Adrenal gland (tissue), 12 donors: ENCODE measurements around the gene METTL8. TPM values are rescaled to one million over a fixed set of nuclear protein-coding genes. Genes with fewer than 3 reads are reported as not detected.

Source experiments
- DNase-seq, 7 donors: peaks; one replicate each; pipeline ENCODE4 v3.0.0-alpha.2; 2019 to 2020
- H3K27ac ChIP-seq, 5 donors: fragments of 200-600 bp; sonication (generic) in 4 of 5; 1 replicate in 3 of 5; 2 replicates in 2 of 5; pipeline versions ENCODE4 v1.5.1 to v1.8.0; 2016 to 2020; ENCODE audit warnings: mild to moderate bottlenecking in 1 of 5
- H3K27me3 ChIP-seq: fragments of 200-600 bp; 2 replicates; pipeline ENCODE4 v1.8.0; 2021
- H3K36me3 ChIP-seq, 2 donors: fragments of 200-600 bp; replicated peaks in 1 of 2; 1 replicate in 1 of 2; 2 replicates in 1 of 2; pipeline versions ENCODE4 v1.5.1 to v1.8.0; 2018 to 2022
- H3K4me1 ChIP-seq, 2 donors: fragments of 200-600 bp; replicated peaks in 1 of 2; 1 replicate in 1 of 2; 2 replicates in 1 of 2; pipeline versions ENCODE4 v1.5.1 to v1.8.0; 2018 to 2021
- H3K4me3 ChIP-seq, 4 donors: fragments of 200-600 bp; sonication (generic) in 3 of 4; one replicate each; pipeline ENCODE4 v1.5.1; 2016 to 2018
- H3K9me3 ChIP-seq, 3 donors: fragments of 200-600 bp; sonication (generic) in 1 of 3; replicated peaks in 1 of 3; 1 replicate in 2 of 3; 2 replicates in 1 of 3; pipeline versions ENCODE4 v1.5.1 to v1.8.0; 2016 to 2021
- CTCF ChIP-seq, 6 experiments: fragments of 450-650 bp in 4 of 6; fragments of 200-600 bp in 2 of 6; sonication (generic) in 1 of 6; IDR thresholded peaks; 1 replicate in 5 of 6; 2 replicates in 1 of 6; pipeline versions ENCODE4 v1.5.1 to v1.8.0; 2016 to 2021; ENCODE audit warnings: antibody characterized with exemption in 6 of 6, mild to moderate bottlenecking in 2 of 6, moderate library complexity in 1 of 6
- POLR2A ChIP-seq, 2 donors: fragments of 450-650 bp; IDR thresholded peaks; one replicate each; pipeline ENCODE4 v1.6.1; 2017; ENCODE audit warnings: antibody characterized with exemption in 2 of 2, mild to moderate bottlenecking in 2 of 2, moderate library complexity in 1 of 2
- WGBS, 4 donors: extraction: QIAGEN DNeasy Blood & Tissue Kit in 2 of 4; methylation state at CpG; one replicate each; pipeline versions ENCODE4 v1.1.5 to v1.1.7; 2013 to 2017; 5-methylcytosine and 5-hydroxymethylcytosine counted together
- intact Hi-C, 2 donors: fragments of 100-400 bp; cut with DNase I; formaldehyde crosslinking; loops; one replicate each; pipeline versions ENCODE4 v1.14.1 to v1.15.0; 2022 to 2023
- polyA plus RNA-seq, 3 donors: library from polyadenylated mRNA; stranded (reverse); fragments of 200-250 nt in 2 of 3; fragments of 350-450 nt in 1 of 3; fragmentation: Illumina TruSeq in 1 of 3; extraction: RNeasy Lipid Tissue Mini Kit (QIAGEN cat#74804) in 1 of 3; gene quantifications; one replicate each; pipeline ENCODE4 v1.2.3, GENCODE V29; 2013 to 2014
- total RNA-seq, 9 donors: library from RNA; depleted of rRNA in 4 of 9; stranded (reverse); fragments of >200 nt in 4 of 9; fragments of 120-200 nt in 1 of 9; fragmentation: NEBNext Ultra II Directional in 1 of 9; extraction: Animal tissue kit (Norgen Biotek cat#: 25700) in 1 of 9; gene quantifications; one replicate each; pipeline versions ENCODE4 v1.1.0 to v1.2.4, GENCODE V29; 2013 to 2023
- donor health status: healthy with polysubstance abuse.
- donor health status: Bipolar disorder and iron deficiency.
- donor health status: DM: yes; HTN: yes; CAD: no.
- donor health status: DM: no; HTN: no; CAD: no.
- donor health status: DM: no; HTN: no; CAD: no.
- donor health status: DM: yes; HTN: yes; CAD: no.

METTL8 gene
- total and polyA plus RNA-seq, 12 donors = 3.3 to 37.5 (median 19.7) TPM

- no peak overlapping the region for H3K27ac ChIP-seq
These were observed 106.7 kb downstream of the METTL8 start for GRCh38 chr2:171327043-171327496.

GRCh38 chr2:171325886-171326585 lies 107.8 kb downstream of the METTL8 start:
- DNase-seq = no peak
- TF ChIP-seq POLR2A (IDR thresholded peaks at IDR 0.05) (no peak), CTCF (IDR thresholded peaks at IDR 0.05) (no peak)
- Histone ChIP-seq H3K4me3 (no peak overlapping the region), H3K27me3 (no peaks in the 10 kb centered on the region), H3K9me3 (no peaks in the 10 kb centered on the region), H3K36me3 (no peaks in the 10 kb centered on the region), H3K4me1 (peaks cover 0 to 3% of the 10 kb centered on the region in 2 donors), H3K27ac (no peak overlapping the region)
- WGBS, 4 donors = 83 to 94% (median 91%) methylated on average over 4 of the region's 4 CpGs
- intact Hi-C loops = no loop called here

More at GRCh38 chr2:171327043-171327496, 106.7 kb downstream of the METTL8 start:
- 88 to 94% (median 89%) methylated on average over 4 of the region's 4 CpGs for WGBS, 4 donors
- H3K9me3 ChIP-seq = no peaks in the 10 kb centered on the region
- TF ChIP-seq POLR2A (IDR thresholded peaks at IDR 0.05) (no peak), CTCF (IDR thresholded peaks at IDR 0.05) (no peak)
- no peaks in the 10 kb centered on the region for H3K36me3 ChIP-seq
- H3K4me3 ChIP-seq = no peak overlapping the region
- intact Hi-C loops = no loop called here
- H3K27me3 ChIP-seq = no peaks in the 10 kb centered on the region
- H3K4me1 ChIP-seq = peaks cover 0 to 3% of the 10 kb centered on the region in 2 donors
- no peak for DNase-seq

- Histone ChIP-seq H3K9me3 (no peaks in the 10 kb centered on the region), H3K27me3 (no peaks in the 10 kb centered on the region), H3K27ac (no peak overlapping the region), H3K4me3 (no peak overlapping the region), H3K4me1 (peaks cover 0 to 2% of the 10 kb centered on the region in 2 donors), H3K36me3 (no peaks in the 10 kb centered on the region)
- no peak for TF ChIP-seq CTCF (IDR thresholded peaks at IDR 0.05)
- no peak for TF ChIP-seq POLR2A (IDR thresholded peaks at IDR 0.05)
- DNase-seq = no peak
- intact Hi-C loops = no loop called here
- 80 to 90% (median 89%) methylated on average over 5 of the region's 5 CpGs for WGBS, 4 donors
These were observed 109.7 kb downstream of the METTL8 start for GRCh38 chr2:171323971-171324528.

GRCh38 chr2:171322928-171323327 lies 110.9 kb downstream of the METTL8 start:
- H3K4me1 ChIP-seq = peaks cover 4 to 13% of the 10 kb centered on the region in 2 donors
- no peaks in the 10 kb centered on the region for H3K36me3 ChIP-seq
- no peak for DNase-seq
- no peaks in the 10 kb centered on the region for H3K9me3 ChIP-seq
- intact Hi-C loops = no loop called here
- 83 to 91% (median 86%) methylated on average over 4 of the region's 4 CpGs for WGBS, 4 donors
- no peaks in the 10 kb centered on the region for H3K27me3 ChIP-seq
- H3K27ac ChIP-seq = no peak overlapping the region
- no peak overlapping the region for H3K4me3 ChIP-seq
- TF ChIP-seq POLR2A (IDR thresholded peaks at IDR 0.05) (no peak), CTCF (IDR thresholded peaks at IDR 0.05) (no peak)
